ENCODE measurements around the gene CD74.
"Not testable (repeated sequence)": the region's sequence is repeated elsewhere in the genome, so short reads cannot be mapped to it uniquely, and the experiment has no call there.

The CD74 gene

DNA sequence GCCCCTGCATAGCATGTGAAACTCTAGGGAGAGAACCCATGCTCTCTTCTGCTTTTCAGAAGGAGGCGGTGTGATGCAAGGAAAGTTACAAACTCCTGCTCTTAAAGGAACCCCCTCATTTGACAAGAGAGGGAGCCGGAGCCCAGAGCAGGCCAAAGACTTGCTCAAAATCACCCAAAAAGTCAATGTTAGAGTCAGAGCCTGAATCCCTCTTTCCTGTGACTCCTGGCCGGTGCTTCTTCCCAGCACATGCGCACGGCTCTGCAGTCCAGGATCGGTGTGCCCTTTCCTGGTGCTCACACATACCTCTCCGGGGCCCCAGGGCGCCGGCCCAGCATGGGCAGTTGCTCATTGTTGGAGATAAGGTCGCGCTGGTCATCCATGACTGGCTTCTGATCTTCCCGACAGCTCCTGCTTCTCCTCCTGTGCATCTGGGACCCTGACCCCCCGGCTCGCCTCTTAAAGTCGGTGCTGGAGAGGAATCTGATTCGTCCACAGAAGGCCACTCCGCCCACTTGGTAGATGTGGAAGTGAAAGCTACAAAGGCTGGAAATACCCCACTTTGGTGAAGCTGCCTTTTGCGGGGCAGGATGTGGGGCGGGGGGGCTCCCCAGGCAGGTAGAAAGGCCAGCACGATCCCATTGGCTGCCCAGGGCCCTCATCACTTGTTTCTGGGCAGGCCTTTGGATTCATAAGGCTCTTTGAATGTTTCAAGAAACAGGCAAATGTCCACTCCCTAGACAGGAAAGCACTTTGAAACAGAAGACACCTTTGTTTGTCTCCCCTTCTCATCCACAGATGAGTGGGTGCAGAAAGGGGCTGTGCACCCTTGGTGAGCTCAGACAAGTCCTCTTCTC lies at the start of gene CD74:
Gene CD74, minus strand, starts transcription at position 592 of the 857 bp plus-strand sequence. Its CDS starts 161 bp downstream, at position 431.
- DNase-seq (ENCODE audit: low read depth in 2 of 2, low spot score in 1 of 2): peak; percentile 76 to 90

- no peak for DNase-seq (ENCODE audit: low read depth in 2 of 2, low spot score in 1 of 2)
Measured at GRCh38 chr5:150461231-150461630, 48.5 kb upstream of the CD74 start.

DNA sequence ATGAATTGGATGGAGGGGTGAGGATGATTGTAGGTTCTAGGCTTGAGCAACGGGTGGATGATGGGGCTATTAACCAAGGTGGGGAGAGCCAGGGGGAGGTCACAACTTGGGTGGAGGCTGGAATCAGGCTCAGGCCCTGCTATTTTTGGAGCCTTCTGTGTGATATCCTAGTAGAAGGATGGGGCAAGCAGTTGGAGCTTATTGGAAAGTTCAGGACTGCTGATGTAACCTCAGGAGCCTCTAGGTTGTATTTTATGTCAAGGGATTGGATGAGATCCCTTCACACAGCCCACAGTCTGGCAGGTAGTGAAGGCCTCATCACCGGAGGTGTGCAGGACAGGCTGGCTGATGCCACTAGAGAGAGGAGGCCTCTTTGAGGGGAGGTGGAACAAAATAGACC lies 48.1 kb upstream of the CD74 start:
- DNase-seq (ENCODE audit: low read depth in 2 of 2, low spot score in 1 of 2): no peak

DNA sequence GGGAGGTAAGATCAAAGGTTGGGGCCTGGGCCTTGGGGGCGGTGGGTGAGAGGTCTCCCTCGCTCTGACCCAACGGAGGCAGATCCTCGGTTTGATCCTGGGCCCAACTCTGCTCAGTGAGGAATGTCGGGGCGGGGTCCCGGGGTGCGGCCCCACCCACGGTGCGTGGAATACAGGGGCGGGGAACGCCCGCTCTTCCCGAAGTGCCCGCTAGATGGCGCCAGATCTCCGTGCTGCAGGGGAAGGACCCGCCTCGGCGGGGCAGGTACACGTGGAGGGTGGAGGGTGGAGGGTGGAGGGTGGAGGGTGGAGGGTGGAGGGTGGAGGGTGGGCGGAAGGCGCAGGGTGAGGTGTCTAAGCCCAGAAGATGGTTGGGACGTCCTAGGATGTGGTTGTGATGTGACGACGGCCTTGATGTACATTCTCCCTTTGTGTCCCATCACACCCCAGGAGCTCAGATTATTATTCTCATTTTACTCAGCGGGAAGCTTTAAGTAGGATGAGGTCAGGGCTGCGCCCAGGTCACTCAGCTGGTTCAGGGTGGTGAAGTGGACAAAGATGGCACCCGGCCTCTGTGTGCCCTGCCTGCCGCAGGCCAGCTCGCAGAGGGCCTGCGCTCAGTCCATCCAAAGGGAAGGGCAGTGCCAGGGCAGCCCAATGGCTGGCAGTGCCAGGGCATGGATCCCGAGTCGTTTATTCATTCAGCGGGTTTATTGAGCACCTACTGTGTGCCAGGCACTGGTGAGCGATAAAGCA lies 46.3 kb upstream of the CD74 start:
- DNase-seq (ENCODE audit: low read depth in 2 of 2, low spot score in 1 of 2): peak; percentile 69 to 84

DNA sequence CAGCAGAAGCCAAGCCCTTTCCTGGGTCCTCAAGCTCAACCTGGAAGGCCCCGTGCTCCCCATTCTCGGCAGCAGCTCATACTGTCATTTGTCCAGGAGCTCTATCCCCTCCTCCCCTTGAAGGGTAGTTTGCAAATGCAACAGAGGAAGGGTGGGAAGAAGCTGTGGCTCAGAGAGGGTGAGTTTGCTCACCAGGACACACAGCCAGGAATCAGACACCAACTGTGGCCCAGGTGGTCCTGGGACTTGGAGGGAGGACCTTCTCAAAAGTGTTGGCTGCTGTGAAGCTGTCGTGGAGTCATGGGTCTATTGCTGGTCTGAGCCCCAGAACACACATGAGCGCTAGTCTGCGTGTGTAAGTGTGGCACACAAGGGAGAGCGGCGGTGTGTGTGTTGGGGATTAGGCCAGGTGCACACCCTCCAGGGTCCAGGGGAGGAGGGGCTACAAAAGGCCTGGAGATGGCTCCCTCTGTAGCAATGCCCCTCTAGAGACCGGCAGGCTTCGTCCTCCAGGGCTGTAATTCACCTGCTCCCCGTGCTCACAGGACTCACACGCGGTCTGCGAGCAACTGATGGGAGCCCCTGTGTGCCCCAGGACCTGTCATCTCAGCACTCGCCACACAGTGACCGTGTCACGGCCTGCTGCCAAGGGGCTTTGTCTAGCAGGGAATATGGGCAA lies 45.0 kb upstream of the CD74 start:
- DNase-seq (ENCODE audit: low read depth in 2 of 2, low spot score in 1 of 2): no peak

GRCh38 chr5:150457121-150457520 lies 44.4 kb upstream of the CD74 start:
- no peak for DNase-seq (ENCODE audit: low read depth in 2 of 2, low spot score in 1 of 2)

- DNase-seq (ENCODE audit: low read depth in 2 of 2, low spot score in 1 of 2): no peak
Measured at GRCh38 chr5:150454492-150455229, 42.0 kb upstream of the CD74 start.

- DNase-seq (ENCODE audit: low read depth in 2 of 2, low spot score in 1 of 2): not testable (repeated sequence)
Measured at GRCh38 chr5:150454027-150454426, 41.3 kb upstream of the CD74 start.

DNA sequence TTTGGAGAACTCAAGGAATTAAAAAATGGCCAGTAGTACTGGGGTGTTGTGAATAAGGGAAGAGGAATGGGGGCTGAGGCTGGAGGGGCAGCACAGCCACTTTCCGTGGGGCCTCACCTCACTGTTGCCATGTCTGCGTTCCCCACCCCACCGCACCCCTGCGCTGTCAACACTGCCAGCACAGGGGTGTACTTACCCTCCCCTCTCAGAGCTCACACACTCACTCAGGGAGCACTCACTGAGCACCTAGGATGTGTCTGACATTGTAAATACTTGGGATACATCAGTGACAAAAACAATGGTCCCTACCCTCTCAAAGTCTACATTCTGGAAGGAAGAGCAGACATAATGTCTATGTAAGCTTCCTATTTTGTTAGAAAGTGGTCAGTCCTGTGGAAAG lies 40.2 kb upstream of the CD74 start:
- no peak for DNase-seq (ENCODE audit: low read depth in 2 of 2, low spot score in 1 of 2)

GRCh38 chr5:150451594-150451993 lies 38.9 kb upstream of the CD74 start:
- DNase-seq (ENCODE audit: low read depth in 2 of 2, low spot score in 1 of 2): no peak

- DNase-seq (ENCODE audit: low read depth in 2 of 2, low spot score in 1 of 2): peak; percentile 88 to 89
Measured at GRCh38 chr5:150449517-150450339, 37.0 kb upstream of the CD74 start, which contains the start of gene RPS14. RPS14 (minus strand) TSS chr5:150449739; CDS start chr5:150447733, 2,006 bp downstream.

- DNase-seq (ENCODE audit: low read depth in 2 of 2, low spot score in 1 of 2): no peak
Measured at GRCh38 chr5:150448952-150449516, 36.3 kb upstream of the CD74 start.

DNA sequence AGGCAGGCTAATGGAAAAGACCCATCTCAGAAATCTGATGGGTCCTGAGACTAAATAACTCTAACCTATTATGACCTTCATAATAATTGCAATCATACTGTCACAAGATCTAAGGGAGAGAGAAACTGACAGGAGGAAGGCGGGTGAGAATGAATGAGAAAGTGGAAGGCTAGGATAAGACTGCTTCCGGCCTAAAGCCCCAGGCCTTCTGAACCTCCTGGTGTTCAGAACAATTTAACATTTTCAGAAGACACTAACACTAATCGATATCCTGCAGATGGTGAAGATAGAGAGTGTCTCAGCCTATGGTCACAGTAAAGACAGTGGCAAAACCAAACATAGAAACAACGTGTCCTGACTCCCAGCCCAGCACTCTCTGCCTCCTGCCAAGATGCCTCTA lies 35.6 kb upstream of the CD74 start:
- no peak for DNase-seq (ENCODE audit: low read depth in 2 of 2, low spot score in 1 of 2)

- no peak for DNase-seq (ENCODE audit: low read depth in 2 of 2, low spot score in 1 of 2)
Measured at GRCh38 chr5:150447188-150447587, 34.5 kb upstream of the CD74 start.

DNA sequence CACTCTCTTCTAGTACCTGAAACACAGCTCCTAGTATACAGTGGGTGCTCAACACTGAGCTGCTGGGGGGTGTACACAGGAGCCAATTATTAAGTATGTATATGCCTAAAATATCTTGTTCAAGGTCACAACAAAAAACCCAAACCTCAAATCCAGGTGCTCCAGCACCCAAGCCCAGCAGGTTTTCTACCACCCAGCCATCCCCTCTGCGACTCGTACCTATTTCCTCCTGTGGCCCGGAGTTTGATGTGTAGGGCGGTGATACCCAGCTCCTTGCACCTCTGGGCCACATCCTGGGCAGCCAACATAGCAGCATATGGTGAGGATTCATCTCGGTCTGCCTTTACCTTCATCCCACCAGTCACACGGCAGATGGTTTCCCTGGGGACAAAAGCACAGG lies 33.9 kb upstream of the CD74 start:
- no peak for DNase-seq (ENCODE audit: low read depth in 2 of 2, low spot score in 1 of 2)

DNA sequence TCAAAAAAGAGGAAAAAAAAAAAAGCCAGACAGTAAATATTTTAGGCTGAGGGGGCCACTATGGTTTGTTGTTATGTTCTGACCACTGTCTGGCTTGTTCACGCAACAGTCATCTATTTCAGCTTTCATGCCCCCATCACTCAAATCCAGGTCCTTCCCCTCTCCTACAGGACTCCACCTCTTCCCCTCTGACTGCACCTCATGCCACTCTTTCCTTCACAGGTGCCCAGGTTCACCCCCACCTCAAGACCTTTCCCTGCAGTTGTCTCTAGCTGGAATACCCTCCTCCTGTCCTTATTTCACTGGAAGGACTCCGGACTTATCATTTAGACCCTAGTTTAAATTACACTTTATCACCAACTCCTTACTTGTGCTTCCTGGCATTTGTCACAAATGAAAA lies 33.4 kb upstream of the CD74 start:
- no peak for DNase-seq (ENCODE audit: low read depth in 2 of 2, low spot score in 1 of 2)

DNA sequence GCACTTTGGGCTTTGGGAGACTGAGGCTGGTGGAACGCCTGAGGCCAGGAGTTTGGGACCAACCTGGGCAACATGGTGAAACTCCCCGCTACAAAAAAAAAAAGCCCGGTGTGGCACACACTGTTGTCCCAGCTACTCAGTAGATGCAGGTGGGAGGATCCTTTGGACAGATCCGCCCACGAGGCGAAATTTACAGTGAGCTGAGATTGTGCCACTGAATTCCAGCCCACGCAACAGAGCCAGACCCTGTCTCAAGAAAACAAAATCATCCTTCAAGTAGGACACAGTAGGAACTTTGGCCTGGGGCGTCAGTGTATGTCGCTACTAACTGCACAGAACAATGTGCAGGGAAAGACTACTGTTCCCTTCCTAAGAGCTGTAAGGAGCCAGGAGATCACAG lies 32.1 kb upstream of the CD74 start:
- DNase-seq (ENCODE audit: low read depth in 2 of 2, low spot score in 1 of 2): no peak

- no peak for DNase-seq (ENCODE audit: low read depth in 2 of 2, low spot score in 1 of 2)
Measured at GRCh38 chr5:150443242-150444075, 30.7 kb upstream of the CD74 start.

GRCh38 chr5:150442699-150443080 lies 30.0 kb upstream of the CD74 start:
- DNase-seq (ENCODE audit: low read depth in 2 of 2, low spot score in 1 of 2): no peak
